Measurements from ENCODE around the gene CCDC159.
A peak's percentile ranks its signal among the peaks of the same experiment; 100 is the strongest.
"Not testable (repeated sequence)": the region's sequence is repeated elsewhere in the genome, so short reads cannot be mapped to it uniquely, and the experiment has no call there.

Gene CCDC159

GRCh38 chr19:11374433-11375142 is 28.3 kb downstream of the CCDC159 start, which contains the start of gene SWSAP1:
Gene SWSAP1, plus strand, starts transcription at chr19:11374666. Its CDS starts 15 bp downstream, at chr19:11374681.
- no peak for TF ChIP-seq CTCF (conservative IDR thresholded peaks at IDR 0.05)
- peak within 1 kb of the TSS; percentile 93 for H3K27ac ChIP-seq

GRCh38 chr19:11375143-11375948 is 29.0 kb downstream of the CCDC159 start:
- H3K27ac ChIP-seq, result peak overlapping the region; percentile 93
- TF ChIP-seq CTCF (conservative IDR thresholded peaks at IDR 0.05), result no peak

- TF ChIP-seq CTCF (conservative IDR thresholded peaks at IDR 0.05), result no peak
- peak overlapping the region; percentile 93; the same call in 1 of the 2 replicates for H3K27ac ChIP-seq
Measured at GRCh38 chr19:11377237-11377636, 30.9 kb downstream of the CCDC159 start.

- no peak overlapping the region for H3K27ac ChIP-seq
Measured at GRCh38 chr19:11377756-11378155, 31.4 kb downstream of the CCDC159 start.

GRCh38 chr19:11378319-11379189 is 32.2 kb downstream of the CCDC159 start:
- peak; percentile 69 for TF ChIP-seq CTCF (conservative IDR thresholded peaks at IDR 0.05)
- no peak overlapping the region for H3K27ac ChIP-seq

More at GRCh38 chr19:11377756-11378155, 31.4 kb downstream of the CCDC159 start:
- TF ChIP-seq CTCF (conservative IDR thresholded peaks at IDR 0.05), result no peak

- H3K27ac ChIP-seq, result not testable (repeated sequence)
Measured at GRCh38 chr19:11379269-11379845, 33.0 kb downstream of the CCDC159 start.

GRCh38 chr19:11379857-11380350 is 33.6 kb downstream of the CCDC159 start:
- H3K27ac ChIP-seq, result peak overlapping the region; percentile 86
- TF ChIP-seq CTCF (conservative IDR thresholded peaks at IDR 0.05), result no peak
